ENCODE measurements around the gene RBPJ.
A peak's percentile ranks its signal among the peaks of the same experiment; 100 is the strongest.
"Not testable (repeated sequence)": the region's sequence is repeated elsewhere in the genome, so short reads cannot be mapped to it uniquely, and the experiment has no call there.

RBPJ gene

DNA sequence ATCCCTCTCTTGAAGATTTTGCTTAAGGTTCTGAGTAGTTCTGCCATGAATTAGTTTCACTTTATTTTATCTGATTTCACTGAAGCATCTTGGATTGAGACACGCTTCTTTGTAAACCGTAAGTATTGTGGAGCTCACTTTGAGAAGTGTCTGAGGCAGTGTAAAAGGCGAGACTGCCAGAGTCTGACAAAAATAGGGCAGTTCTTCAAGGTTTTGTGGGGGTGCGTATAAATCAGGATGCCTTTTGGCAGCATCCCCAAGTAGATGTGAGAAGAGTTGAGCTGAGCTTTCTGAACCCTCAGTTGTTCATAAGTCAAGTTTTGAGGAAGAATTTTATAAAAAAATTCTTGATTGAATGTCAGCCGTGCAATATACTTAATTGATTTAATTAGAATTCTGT is 76.3 kb downstream of the RBPJ start:
- no peaks in the 10 kb centered on the region for H3K27me3 ChIP-seq (ENCODE audit: insufficient read depth, poor library complexity, severe bottlenecking)
- ATAC-seq (ENCODE audit: low read depth) (no peak), DNase-seq (ENCODE audit: low spot score) (no peak)
- peaks cover 12% of the 10 kb centered on the region for H3K36me3 ChIP-seq (ENCODE audit: low read depth)
- no peak overlapping the region for H3K4me3 ChIP-seq (ENCODE audit: severe bottlenecking)
- no peaks in the 10 kb centered on the region for H3K9me3 ChIP-seq (ENCODE audit: severe bottlenecking)
- TF ChIP-seq, protein P1, sequence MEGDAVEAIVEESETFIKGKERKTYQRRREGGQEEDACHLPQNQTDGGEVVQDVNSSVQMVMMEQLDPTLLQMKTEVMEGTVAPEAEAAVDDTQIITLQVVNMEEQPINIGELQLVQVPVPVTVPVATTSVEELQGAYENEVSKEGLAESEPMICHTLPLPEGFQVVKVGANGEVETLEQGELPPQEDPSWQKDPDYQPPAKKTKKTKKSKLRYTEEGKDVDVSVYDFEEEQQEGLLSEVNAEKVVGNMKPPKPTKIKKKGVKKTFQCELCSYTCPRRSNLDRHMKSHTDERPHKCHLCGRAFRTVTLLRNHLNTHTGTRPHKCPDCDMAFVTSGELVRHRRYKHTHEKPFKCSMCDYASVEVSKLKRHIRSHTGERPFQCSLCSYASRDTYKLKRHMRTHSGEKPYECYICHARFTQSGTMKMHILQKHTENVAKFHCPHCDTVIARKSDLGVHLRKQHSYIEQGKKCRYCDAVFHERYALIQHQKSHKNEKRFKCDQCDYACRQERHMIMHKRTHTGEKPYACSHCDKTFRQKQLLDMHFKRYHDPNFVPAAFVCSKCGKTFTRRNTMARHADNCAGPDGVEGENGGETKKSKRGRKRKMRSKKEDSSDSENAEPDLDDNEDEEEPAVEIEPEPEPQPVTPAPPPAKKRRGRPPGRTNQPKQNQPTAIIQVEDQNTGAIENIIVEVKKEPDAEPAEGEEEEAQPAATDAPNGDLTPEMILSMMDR (IDR thresholded peaks at IDR 0.05; ENCODE audit: poor library complexity, severe bottlenecking) = no peak
- H3K4me1 ChIP-seq (ENCODE audit: insufficient read depth, poor library complexity, severe bottlenecking) = no peaks in the 10 kb centered on the region
- H3K27ac ChIP-seq (ENCODE audit: poor library complexity, severe bottlenecking) = no peak overlapping the region

GRCh38 chr4:26400132-26400531 is 79.3 kb downstream of the RBPJ start:
- TF ChIP-seq, protein P1 (IDR thresholded peaks at IDR 0.05; ENCODE audit: poor library complexity, severe bottlenecking) = peak; percentile 21
- Histone ChIP-seq H3K4me1 (ENCODE audit: insufficient read depth, poor library complexity, severe bottlenecking) (no peaks in the 10 kb centered on the region), H3K27ac (ENCODE audit: poor library complexity, severe bottlenecking) (no peak overlapping the region), H3K36me3 (ENCODE audit: low read depth) (peaks cover 9% of the 10 kb centered on the region), H3K9me3 (ENCODE audit: severe bottlenecking) (peaks cover 3% of the 10 kb centered on the region), H3K27me3 (ENCODE audit: insufficient read depth, poor library complexity, severe bottlenecking) (no peaks in the 10 kb centered on the region), H3K4me3 (ENCODE audit: severe bottlenecking) (no peak overlapping the region)
- DNase-seq (ENCODE audit: low spot score) (no peak), ATAC-seq (ENCODE audit: low read depth) (no peak)

GRCh38 chr4:26402017-26402416 is 81.2 kb downstream of the RBPJ start:
- ATAC-seq (ENCODE audit: low read depth); DNase-seq (ENCODE audit: low spot score); H3K4me1 ChIP-seq (ENCODE audit: insufficient read depth, poor library complexity, severe bottlenecking); H3K27me3 ChIP-seq (ENCODE audit: insufficient read depth, poor library complexity, severe bottlenecking); H3K4me3 ChIP-seq (ENCODE audit: severe bottlenecking); H3K27ac ChIP-seq (ENCODE audit: poor library complexity, severe bottlenecking): not testable (repeated sequence)
- Histone ChIP-seq H3K9me3 (ENCODE audit: severe bottlenecking) (peaks cover 21% of the 10 kb centered on the region), H3K36me3 (ENCODE audit: low read depth) (peaks cover 28% of the 10 kb centered on the region)

GRCh38 chr4:26402458-26402857 is 81.6 kb downstream of the RBPJ start:
- no peak for ATAC-seq (ENCODE audit: low read depth)
- DNase-seq (ENCODE audit: low spot score) = no peak
- TF ChIP-seq, protein P1 (IDR thresholded peaks at IDR 0.05; ENCODE audit: poor library complexity, severe bottlenecking) = no peak

GRCh38 chr4:26404743-26405206 is 84.0 kb downstream of the RBPJ start:
- Histone ChIP-seq H3K27ac (ENCODE audit: poor library complexity, severe bottlenecking) (no peak overlapping the region), H3K4me3 (ENCODE audit: severe bottlenecking) (no peak overlapping the region), H3K9me3 (ENCODE audit: severe bottlenecking) (peaks cover 21% of the 10 kb centered on the region), H3K27me3 (ENCODE audit: insufficient read depth, poor library complexity, severe bottlenecking) (no peaks in the 10 kb centered on the region), H3K36me3 (ENCODE audit: low read depth) (peaks cover 34% of the 10 kb centered on the region), H3K4me1 (ENCODE audit: insufficient read depth, poor library complexity, severe bottlenecking) (no peaks in the 10 kb centered on the region)
- DNase-seq (ENCODE audit: low spot score) (no peak), ATAC-seq (ENCODE audit: low read depth) (no peak)
- TF ChIP-seq, protein P1 (IDR thresholded peaks at IDR 0.05; ENCODE audit: poor library complexity, severe bottlenecking) = no peak

More at GRCh38 chr4:26402458-26402857, 81.6 kb downstream of the RBPJ start:
- Histone ChIP-seq H3K27me3 (ENCODE audit: insufficient read depth, poor library complexity, severe bottlenecking) (no peaks in the 10 kb centered on the region), H3K9me3 (ENCODE audit: severe bottlenecking) (peaks cover 21% of the 10 kb centered on the region), H3K27ac (ENCODE audit: poor library complexity, severe bottlenecking) (no peak overlapping the region), H3K4me3 (ENCODE audit: severe bottlenecking) (no peak overlapping the region), H3K36me3 (ENCODE audit: low read depth) (peaks cover 33% of the 10 kb centered on the region), H3K4me1 (ENCODE audit: insufficient read depth, poor library complexity, severe bottlenecking) (no peaks in the 10 kb centered on the region)
